Measurements from ENCODE around the gene RPL22.

The RPL22 gene

DNA sequence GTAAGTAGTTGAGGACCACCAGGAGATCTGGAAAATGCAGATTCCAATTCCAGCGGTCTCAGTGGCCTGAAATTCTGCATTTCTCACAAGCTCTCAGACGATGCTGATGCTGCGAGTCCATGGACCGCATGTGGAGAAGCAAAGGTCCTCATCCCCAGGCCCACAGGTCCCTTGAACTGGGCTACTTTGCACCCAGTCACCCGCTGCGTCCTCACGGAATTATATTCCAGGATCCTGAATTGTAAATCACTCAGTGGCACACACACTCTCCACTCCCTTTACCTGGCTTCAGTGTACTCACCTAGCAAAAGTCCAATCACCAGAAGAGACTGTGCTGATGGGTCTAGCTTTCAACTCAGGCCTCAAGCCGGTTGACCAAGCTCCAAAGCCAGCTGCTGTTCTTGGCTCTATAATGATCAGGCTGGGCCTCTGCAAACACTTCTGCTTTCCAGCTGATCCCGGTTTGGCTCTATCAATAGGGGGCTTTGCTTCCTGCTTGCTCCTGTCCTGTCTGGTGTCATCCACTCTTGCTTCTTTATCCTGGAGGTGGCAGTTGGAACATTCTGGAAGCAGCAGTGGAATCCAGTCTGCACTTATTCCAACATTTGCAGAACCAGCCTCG lies 904 bp upstream of the RPL22 start:
- DNase-seq (ENCODE audit: low read depth in 3 of 3), result no peak

DNA sequence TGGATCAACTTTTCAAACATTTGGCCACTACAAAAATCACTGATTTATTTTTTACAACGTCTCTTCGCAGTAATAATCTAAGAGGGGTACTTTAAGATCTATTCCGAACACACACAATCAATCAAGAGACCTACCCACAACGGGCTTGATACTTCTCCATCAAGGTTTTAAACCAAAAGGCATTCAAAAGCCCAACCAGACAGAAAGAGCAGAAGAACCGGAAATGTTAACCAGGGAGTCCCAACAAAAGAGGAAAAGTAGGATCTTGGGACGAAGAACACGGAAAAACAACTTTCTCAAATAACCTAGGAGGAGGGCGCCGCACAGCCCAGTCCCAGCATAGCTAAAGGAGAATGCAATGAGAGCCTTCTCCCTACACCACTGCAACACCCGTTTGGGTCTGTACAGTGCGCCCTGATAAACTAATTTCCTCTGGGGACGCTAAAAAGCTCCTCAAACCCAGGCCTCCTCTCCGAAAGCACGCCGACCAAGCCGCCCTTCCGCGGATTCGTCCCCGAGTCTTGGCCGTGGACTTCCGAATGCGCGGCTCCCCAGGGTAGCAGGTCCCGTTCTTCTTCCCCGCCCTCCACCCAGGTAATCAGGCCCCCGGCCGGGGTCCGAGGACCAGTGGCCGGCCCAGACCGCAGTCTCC lies 623 bp downstream of the RPL22 start:
- DNase-seq (ENCODE audit: low read depth in 3 of 3), result no peak

DNA sequence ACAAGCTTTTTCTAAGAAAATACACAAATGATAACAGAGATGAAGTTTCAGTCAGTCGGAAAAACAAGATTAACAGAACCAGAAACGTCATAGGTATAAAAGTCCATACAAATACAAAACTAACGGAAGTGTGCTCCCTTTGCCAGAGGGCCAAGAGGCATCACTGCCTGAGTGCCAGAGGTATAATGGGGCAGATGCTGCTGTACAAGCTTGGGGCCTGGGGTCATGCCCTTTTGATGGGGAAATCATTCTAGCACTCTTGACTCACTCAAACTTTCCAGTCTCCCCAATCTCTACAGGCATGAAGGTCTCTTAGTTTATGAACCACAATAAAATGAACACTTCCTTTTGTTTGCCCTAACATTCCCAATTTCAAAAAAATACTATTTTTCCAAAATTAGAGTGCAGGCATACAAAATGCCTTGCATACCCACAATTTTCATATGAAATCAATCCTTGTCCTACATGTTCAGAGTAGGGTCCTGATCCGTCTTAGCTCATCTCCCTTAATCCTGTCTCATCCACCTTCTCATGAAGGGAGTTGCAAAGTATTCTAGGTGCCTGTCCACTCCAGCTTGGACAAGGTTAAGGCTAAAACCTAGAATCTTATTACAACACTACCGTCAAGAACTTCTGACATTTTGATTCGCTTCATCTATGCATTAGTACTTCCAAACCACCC lies 1.5 kb downstream of the RPL22 start:
- no peak for DNase-seq (ENCODE audit: low read depth in 3 of 3)

DNA sequence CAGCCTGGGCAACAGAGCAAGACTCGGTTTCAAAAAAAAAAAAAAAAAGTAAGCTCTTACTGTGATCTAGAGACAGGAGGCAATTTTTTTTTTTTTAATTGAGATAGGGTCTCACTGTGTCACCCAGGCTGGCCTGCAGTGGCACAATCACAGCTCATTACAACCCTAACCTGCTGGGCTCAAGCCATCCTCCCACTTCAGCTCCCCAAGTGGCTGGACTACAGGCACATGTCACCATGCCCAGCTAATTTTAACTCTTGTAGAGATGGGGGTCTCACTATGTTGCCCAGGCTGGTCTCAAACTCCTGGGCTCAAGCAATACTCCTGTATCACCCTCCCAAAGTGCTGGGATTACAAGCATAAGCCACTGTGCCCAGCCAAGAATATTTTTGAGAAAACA lies 7.4 kb downstream of the RPL22 start:
- no peak for DNase-seq (ENCODE audit: low read depth in 3 of 3)

GRCh38 chr1:6188466-6188865 lies 10.9 kb downstream of the RPL22 start:
- no peak for DNase-seq (ENCODE audit: low read depth in 3 of 3)

DNA sequence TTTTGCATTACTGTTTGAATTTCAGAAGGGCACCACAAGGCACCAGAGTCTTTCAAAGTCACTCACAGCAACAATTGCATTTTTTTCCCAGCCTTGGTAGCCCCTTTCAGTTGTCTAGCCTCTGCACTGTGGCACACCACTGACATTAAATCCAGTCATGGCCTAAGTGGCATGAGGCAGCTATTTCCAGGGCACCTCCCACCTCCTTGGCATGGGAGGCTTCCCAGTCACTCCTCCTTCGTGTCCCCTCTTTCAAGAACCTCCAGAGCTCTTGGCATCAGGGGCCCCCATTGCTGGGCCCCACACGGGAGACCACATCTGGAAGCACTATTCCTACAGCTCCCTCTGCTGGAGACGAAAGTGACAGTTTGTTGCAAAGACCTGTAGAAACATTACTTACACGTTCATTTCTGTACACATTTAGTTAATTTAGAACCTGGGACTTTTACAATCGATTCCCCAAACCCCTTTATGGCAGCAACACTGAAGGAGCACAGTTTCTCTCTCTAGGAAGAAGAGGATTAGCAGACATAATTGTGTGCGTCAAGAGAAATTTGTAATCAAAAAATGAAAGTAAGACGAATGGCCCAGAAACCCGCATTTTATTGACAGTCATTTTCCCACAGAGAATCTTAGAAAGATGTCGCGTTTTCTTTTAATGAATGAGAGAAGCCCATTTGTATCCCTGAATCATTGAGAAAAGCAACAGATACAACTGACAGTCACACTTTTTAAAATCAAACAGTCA lies 13.6 kb downstream of the RPL22 start:
- DNase-seq (ENCODE audit: low read depth in 3 of 3), result no peak

GRCh38 chr1:6185151-6185550 lies 14.2 kb downstream of the RPL22 start:
- no peak for DNase-seq (ENCODE audit: low read depth in 3 of 3)

- no peak for DNase-seq (ENCODE audit: low read depth in 3 of 3)
These were observed 15.2 kb downstream of the RPL22 start for GRCh38 chr1:6184083-6184783.

DNA sequence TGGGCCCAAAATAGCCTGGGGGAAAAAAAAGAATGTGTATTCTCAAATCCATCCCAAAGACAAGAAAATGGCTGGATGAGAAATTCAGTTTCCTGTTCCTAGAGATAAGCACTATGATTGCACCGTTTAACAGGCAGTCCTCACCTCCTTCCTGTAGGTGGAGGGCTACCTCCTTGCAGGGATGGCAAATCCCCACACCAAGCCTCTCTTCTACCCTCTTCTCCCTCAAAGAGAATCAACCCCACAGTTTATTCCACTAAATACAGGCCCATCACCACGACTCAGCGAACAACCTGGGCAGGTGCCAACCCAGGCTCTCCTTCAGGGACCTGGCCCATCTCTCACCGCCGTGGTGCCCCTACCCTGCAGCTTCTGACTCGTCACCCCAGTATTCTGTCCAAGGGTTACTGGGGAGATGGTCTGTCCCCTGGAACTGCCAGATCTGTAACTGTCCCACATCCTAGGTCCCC lies 15.8 kb downstream of the RPL22 start:
- DNase-seq (ENCODE audit: low read depth in 3 of 3), result no peak

DNA sequence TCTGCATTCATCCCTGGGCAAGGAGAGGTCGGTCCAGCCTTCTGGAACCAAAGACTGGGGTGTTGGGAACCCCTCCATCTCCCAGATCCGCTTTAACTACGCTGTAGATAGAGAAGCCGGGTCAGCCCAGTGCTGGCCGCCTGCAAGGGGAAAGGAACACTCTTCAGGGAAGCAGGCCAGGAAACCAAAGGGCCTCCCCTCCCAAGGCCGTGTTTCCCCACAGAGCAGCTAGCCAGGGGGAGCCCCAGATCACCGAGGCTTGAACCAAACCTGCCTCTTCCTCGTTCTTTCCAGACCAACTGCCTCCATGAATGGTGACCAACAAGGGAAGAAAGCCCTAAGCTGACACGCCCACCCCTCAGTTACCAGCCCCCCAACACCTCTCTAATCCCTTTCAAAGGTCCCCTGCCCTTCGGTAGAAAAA lies 18.0 kb downstream of the RPL22 start:
- DNase-seq (ENCODE audit: low read depth in 3 of 3), result no peak

GRCh38 chr1:6180707-6181311 lies 18.6 kb downstream of the RPL22 start:
- no peak for DNase-seq (ENCODE audit: low read depth in 3 of 3)

GRCh38 chr1:6180268-6180706 lies 19.1 kb downstream of the RPL22 start, which contains the start of gene CHD5:
Gene CHD5 (minus strand): TSS chr1:6180321. CDS start chr1:6180023, 298 bp downstream.
- no peak for DNase-seq (ENCODE audit: low read depth in 3 of 3)

GRCh38 chr1:6179564-6180175 lies 19.7 kb downstream of the RPL22 start:
- no peak for DNase-seq (ENCODE audit: low read depth in 3 of 3)

- DNase-seq (ENCODE audit: low read depth in 3 of 3), result no peak
These were observed 20.4 kb downstream of the RPL22 start for GRCh38 chr1:6178751-6179563.

DNA sequence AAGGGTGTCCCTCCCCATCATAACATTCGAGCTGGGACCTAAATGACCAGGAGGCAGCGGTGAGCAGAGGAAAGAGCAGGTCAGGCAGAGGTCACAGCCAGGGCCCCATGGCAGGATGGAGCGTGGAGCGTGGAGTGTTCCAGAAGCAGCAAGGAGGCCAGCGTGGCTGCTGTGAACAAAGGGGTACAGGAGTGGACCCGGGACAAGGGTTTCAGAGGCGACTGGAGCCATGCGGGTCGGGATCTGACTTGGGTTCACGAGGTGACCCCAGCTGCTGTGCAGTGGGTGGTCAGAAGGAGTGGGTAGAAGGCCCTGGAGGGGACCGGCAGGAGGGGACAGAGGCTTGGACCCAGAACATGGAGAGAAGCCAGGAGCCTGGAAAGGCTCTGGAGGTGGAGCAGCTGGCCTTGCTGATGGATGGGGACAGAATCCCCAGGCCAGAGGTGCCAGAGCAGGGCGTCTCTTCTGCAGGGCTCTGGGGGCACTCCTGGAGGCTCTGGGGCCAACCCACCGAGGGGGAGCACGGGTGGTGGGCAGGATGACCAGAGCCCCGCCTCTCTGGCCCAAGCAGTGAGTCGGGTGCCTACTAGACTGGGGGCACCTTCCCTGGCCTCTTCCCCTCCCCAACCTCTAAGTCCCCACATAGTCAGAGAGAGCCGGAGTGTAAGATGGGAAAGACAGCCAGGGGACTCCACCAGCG lies 21.6 kb downstream of the RPL22 start:
- no peak for DNase-seq (ENCODE audit: low read depth in 3 of 3)

DNA sequence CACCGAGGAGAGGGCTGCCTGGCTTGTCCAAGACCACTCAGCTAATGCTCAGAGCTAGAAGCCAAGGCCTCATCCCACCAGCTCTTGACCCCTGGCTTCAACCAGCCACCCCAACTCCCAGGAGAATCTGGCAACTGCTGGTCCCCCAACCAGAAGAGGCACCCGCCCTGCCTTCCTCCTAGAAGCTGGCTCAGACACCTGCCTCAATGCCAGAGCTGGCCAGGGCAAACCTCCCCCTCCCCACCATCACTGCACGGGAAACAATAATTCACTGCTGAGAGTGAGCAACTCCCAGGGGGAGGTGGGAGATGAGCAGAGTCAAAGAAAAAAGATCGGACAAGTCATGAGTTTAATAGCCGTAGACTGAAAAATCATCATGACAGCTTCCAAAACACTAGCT lies 22.6 kb downstream of the RPL22 start:
- DNase-seq (ENCODE audit: low read depth in 3 of 3), result no peak

DNA sequence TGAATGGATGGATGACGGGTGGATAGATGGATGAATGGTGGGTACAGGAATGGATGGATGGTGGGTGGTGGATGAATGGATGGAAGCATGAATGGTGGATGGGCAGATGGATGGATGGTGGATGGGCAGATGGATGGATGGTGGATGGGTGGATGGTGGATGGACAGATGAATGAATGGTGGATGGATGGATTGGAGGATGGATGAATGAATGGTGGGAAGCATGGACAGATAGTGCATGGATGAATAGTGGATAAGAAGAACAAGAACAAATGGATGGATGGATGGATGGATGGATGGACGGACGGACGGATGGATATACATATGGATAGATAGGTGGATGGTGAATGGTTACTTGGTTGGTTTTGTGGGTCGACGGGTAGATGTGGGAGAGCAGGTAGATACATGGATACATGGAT lies 24.0 kb downstream of the RPL22 start:
- no peak for DNase-seq (ENCODE audit: low read depth in 3 of 3)

- DNase-seq (ENCODE audit: low read depth in 3 of 3), result no peak
These were observed 24.6 kb downstream of the RPL22 start for GRCh38 chr1:6174621-6175410.

Data from stimulated activated CD4-positive, alpha-beta T cell treated with anti-CD3 and anti-CD28 coated beads, TNF-alpha, amount 100 ng/mL, for 48 hours (primary cell).